Glutamatergic neuron (in vitro differentiated cells): ENCODE measurements around the gene SLC44A4. TPM values are rescaled to one million over a fixed set of nuclear protein-coding genes. Genes with fewer than 3 reads are reported as not detected.

Source experiments
- DNase-seq: peaks from one replicate; pipeline ENCODE4 v3.0.0; 2022
- H3K27ac Mint-ChIP-seq: one replicate; pipeline ENCODE4 v1.8.0; 2020; ENCODE audit warnings: mild to moderate bottlenecking, mixed read lengths, inconsistent platforms; ENCODE audit not compliant: unreplicated experiment
- H3K27me3 Mint-ChIP-seq: one replicate; pipeline ENCODE4 v1.8.0; 2020; ENCODE audit warnings: mild to moderate bottlenecking, moderate library complexity, mixed read lengths, inconsistent platforms; ENCODE audit not compliant: unreplicated experiment
- H3K36me3 Mint-ChIP-seq: one replicate; pipeline ENCODE4 v1.8.0; 2020; ENCODE audit warnings: mild to moderate bottlenecking, mixed read lengths, inconsistent platforms; ENCODE audit not compliant: unreplicated experiment
- H3K4me1 Mint-ChIP-seq: one replicate; pipeline ENCODE4 v1.8.0; 2020; ENCODE audit warnings: mild to moderate bottlenecking, low read depth, mixed read lengths, inconsistent platforms; ENCODE audit not compliant: unreplicated experiment
- H3K4me3 Mint-ChIP-seq: one replicate; pipeline ENCODE4 v1.8.0; 2020; ENCODE audit warnings: mild to moderate bottlenecking, mixed read lengths, inconsistent platforms; ENCODE audit not compliant: unreplicated experiment
- H3K9me3 Mint-ChIP-seq: one replicate; pipeline ENCODE4 v1.8.0; 2020; ENCODE audit warnings: mild to moderate bottlenecking, moderate library complexity, mixed read lengths, inconsistent platforms; ENCODE audit not compliant: unreplicated experiment
- CTCF ChIP-seq: fragments of 200-600 bp; sonication (generic); IDR thresholded peaks from one replicate; pipeline ENCODE4 v1.5.0; 2021; ENCODE audit not compliant: partially characterized antibody, unreplicated experiment
- long read RNA-seq: library from polyadenylated mRNA; unstranded; transcript quantifications from one replicate; pipeline ENCODE4 v2.0.0, GENCODE V29; 2020; ENCODE audit not compliant: unreplicated experiment
- total RNA-seq: library from RNA; stranded (reverse); fragmentation: NEBNext Ultra II Directional; extraction: Animal tissue kit (Norgen Biotek cat#: 25700); gene quantifications from one replicate; pipeline ENCODE4 v1.2.1, GENCODE V29; 2021; ENCODE audit not compliant: unreplicated experiment

The SLC44A4 gene
- total RNA-seq = not detected
- long read RNA-seq = 0 reads

- Mint-ChIP-seq H3K36me3 (peaks cover 5% of the 10 kb centered on the region), H3K4me1 (peaks cover 12% of the 10 kb centered on the region), H3K27ac (no peak within 1 kb of the TSS), H3K27me3 (peaks cover 12% of the 10 kb centered on the region), H3K9me3 (peaks cover 9% of the 10 kb centered on the region), H3K4me3 (no peak within 1 kb of the TSS)
- TF ChIP-seq CTCF = no peak
- no peak for DNase-seq
These were observed at the start of gene SLC44A4 for GRCh38 chr6:31878726-31879125. Gene SLC44A4, minus strand, starts transcription at chr6:31878997. Its CDS starts 17 bp downstream, at chr6:31878980.

- no peaks in the 10 kb centered on the region for H3K27me3 Mint-ChIP-seq
- no peak overlapping the region for H3K4me3 Mint-ChIP-seq
- no peaks in the 10 kb centered on the region for H3K4me1 Mint-ChIP-seq
- H3K27ac Mint-ChIP-seq = no peak overlapping the region
- DNase-seq = no peak
- H3K36me3 Mint-ChIP-seq = no peaks in the 10 kb centered on the region
- peaks cover 8% of the 10 kb centered on the region for H3K9me3 Mint-ChIP-seq
- TF ChIP-seq CTCF = no peak
These were observed 49.8 kb upstream of the SLC44A4 start for GRCh38 chr6:31928672-31928939.

- H3K36me3 Mint-ChIP-seq = no peaks in the 10 kb centered on the region
- peak overlapping the region; percentile 7 for H3K4me3 Mint-ChIP-seq
- no peak for DNase-seq
- H3K9me3 Mint-ChIP-seq = peaks cover 4% of the 10 kb centered on the region
- no peak for TF ChIP-seq CTCF
- no peak overlapping the region for H3K27ac Mint-ChIP-seq
- H3K4me1 Mint-ChIP-seq = no peaks in the 10 kb centered on the region
- H3K27me3 Mint-ChIP-seq = no peaks in the 10 kb centered on the region
These were observed 49.3 kb upstream of the SLC44A4 start for GRCh38 chr6:31927863-31928671.

- no peak within 1 kb of the TSS for H3K27ac Mint-ChIP-seq
- peaks cover 3% of the 10 kb centered on the region for H3K9me3 Mint-ChIP-seq
- peak within 1 kb of the TSS; percentile 7 for H3K4me3 Mint-ChIP-seq
- no peak for DNase-seq
- no peaks in the 10 kb centered on the region for H3K4me1 Mint-ChIP-seq
- TF ChIP-seq CTCF = no peak
- no peaks in the 10 kb centered on the region for H3K27me3 Mint-ChIP-seq
- no peaks in the 10 kb centered on the region for H3K36me3 Mint-ChIP-seq
These were observed 48.6 kb upstream of the SLC44A4 start, which contains the start of gene C2 for GRCh38 chr6:31927242-31927862. Gene C2, plus strand, starts transcription at chr6:31927717. Its CDS starts 36 bp downstream, at chr6:31927753.

- Mint-ChIP-seq H3K36me3 (no peaks in the 10 kb centered on the region), H3K27me3 (no peaks in the 10 kb centered on the region), H3K27ac (no peak overlapping the region), H3K4me1 (no peaks in the 10 kb centered on the region), H3K9me3 (no peaks in the 10 kb centered on the region), H3K4me3 (no peak overlapping the region)
- TF ChIP-seq CTCF = no peak
- no peak for DNase-seq
These were observed 44.1 kb upstream of the SLC44A4 start for GRCh38 chr6:31922942-31923341.
